ENCODE data around the gene NRG3.
"Not testable (repeated sequence)": the region's sequence is repeated elsewhere in the genome, so short reads cannot be mapped to it uniquely, and the experiment has no call there.

The NRG3 gene

GRCh38 chr10:82621680-82622079 is 746.7 kb downstream of the NRG3 start:
- no peak for DNase-seq

DNA sequence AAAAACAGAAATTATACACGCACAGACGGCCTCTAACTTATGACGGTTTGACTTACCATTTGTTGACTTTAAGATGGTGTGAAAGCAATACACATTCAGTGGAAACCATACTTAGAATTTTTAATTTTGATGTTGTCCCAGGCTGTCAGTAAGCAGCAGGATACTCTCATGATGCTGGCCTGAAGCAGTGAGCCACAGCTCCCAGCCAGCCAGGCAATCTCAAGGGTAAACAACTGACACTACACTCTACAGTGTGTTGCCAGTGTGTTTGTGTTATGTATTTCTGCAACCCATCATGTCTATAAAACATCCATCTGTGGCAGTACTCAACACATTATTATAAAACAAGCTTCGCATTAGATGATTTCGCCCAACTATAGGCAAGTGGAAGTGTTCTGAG is 747.5 kb downstream of the NRG3 start:
- no peak for DNase-seq

- no peak for DNase-seq
Measured at GRCh38 chr10:82625512-82626189, 750.7 kb downstream of the NRG3 start.

DNA sequence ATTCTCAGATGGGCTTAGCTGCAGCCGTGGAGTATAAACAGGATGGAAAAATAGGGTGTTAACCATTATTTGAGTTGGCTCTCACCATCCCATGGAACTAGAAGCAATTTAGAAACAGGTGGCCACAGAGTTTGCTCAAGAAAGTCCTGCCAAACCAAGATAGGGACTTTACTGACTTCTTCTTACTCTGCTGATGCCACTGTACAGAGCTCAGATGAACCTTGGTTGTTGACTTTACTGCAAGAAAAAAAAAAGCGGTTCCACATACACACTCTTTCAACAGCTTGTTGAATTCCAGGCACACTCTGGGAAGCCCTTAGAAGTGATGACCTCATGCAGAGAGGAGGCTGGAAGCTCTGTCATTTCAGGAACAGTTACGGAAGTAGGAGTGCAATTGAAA is 753.4 kb downstream of the NRG3 start:
- DNase-seq, result no peak

GRCh38 chr10:82643076-82643475 is 768.1 kb downstream of the NRG3 start:
- DNase-seq, result no peak

DNA sequence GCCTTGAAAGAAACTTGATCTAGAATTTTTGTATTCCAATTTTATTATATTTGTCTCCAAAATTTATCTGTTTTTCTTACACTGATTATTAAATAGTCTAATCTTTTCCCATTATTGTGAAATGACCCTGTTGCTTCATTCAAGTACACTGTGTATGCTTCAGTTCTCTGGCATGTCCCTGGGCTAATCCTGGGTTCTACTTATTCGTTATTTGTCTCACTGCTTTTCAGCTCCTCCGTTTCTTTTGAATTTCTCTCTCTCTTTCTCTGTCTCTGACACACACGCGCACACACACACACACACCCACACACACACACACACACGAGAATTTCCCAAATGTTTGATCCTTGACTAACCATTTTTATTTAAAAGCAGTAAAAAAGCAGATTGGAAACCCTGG is 768.6 kb downstream of the NRG3 start:
- no peak for DNase-seq

DNA sequence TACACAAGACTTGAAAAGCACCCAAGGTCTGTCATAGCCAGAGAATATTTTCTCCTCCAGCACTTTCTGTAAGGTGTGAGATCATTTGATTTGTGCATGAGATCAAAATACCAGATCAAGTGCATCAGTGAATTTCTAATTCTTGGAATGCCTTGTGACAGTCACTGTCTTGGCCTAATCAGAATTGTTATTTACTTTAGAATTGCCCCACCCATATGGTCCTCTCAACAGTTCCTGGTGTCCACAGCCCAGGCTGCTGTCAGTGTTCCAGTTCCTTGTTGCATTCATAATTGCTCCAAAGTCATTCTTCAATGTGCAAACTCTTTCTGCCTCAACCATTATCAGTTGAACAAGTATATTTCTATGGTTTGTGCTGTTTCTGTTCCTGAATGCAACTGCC is 770.2 kb downstream of the NRG3 start:
- no peak for DNase-seq

- no peak for DNase-seq
Measured at GRCh38 chr10:82653244-82654155, 778.5 kb downstream of the NRG3 start.

GRCh38 chr10:82660205-82660604 is 785.2 kb downstream of the NRG3 start:
- DNase-seq, result no peak

- no peak for DNase-seq
Measured at GRCh38 chr10:82660986-82661385, 786.0 kb downstream of the NRG3 start.

GRCh38 chr10:82661701-82662100 is 786.7 kb downstream of the NRG3 start:
- DNase-seq, result no peak

- no peak for DNase-seq
Measured at GRCh38 chr10:82668221-82668895, 793.4 kb downstream of the NRG3 start.

DNA sequence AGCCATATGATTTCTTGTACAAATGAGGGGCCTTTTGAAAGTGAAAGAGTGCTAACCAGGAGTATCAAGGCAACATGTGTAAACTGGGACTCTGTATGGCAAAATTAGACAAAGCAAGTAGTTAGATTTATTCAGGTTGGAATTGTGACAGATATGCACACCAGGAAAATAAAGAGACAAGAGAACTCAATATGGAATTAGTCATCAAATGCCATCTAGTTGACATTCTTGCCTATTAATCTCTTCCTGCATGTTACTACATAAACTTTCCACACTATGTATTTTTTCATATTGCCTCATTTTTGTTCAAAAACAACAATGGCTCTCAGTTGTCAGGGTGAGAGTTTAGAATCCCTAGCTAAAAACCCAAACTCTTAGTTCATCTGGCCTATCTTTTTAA is 799.0 kb downstream of the NRG3 start:
- DNase-seq, result no peak

GRCh38 chr10:82677932-82678331 is 802.9 kb downstream of the NRG3 start:
- DNase-seq, result not testable (repeated sequence)

GRCh38 chr10:82678451-82678850 is 803.5 kb downstream of the NRG3 start:
- not testable (repeated sequence) for DNase-seq

DNA sequence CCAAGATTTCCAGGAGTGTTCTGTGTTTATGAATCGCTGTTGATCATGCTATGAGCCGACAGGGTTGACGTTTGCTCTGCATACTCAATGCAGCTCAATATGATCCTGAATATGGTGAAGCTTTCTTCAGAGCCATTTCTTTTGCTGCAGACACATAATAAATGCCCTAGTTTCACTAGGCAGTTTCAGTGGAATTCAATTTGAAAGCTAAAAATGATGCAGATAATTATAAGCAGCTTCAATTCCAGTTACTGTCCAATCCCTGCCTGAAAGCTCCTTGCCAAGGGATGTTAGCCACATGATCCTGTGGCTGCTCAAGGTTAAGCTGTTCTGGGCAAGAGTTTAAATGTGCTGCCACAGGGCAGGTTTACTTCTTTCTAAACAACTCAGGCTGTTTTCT is 805.6 kb downstream of the NRG3 start:
- no peak for DNase-seq

GRCh38 chr10:82683945-82684344 is 809.0 kb downstream of the NRG3 start:
- DNase-seq, result no peak

- no peak for DNase-seq
Measured at GRCh38 chr10:82685087-82685486, 810.1 kb downstream of the NRG3 start.

GRCh38 chr10:82691211-82691610 is 816.2 kb downstream of the NRG3 start:
- no peak for DNase-seq

- no peak for DNase-seq
Measured at GRCh38 chr10:82692458-82692857, 817.5 kb downstream of the NRG3 start.

GRCh38 chr10:82721831-82722230 is 846.8 kb downstream of the NRG3 start:
- DNase-seq, result no peak

DNA sequence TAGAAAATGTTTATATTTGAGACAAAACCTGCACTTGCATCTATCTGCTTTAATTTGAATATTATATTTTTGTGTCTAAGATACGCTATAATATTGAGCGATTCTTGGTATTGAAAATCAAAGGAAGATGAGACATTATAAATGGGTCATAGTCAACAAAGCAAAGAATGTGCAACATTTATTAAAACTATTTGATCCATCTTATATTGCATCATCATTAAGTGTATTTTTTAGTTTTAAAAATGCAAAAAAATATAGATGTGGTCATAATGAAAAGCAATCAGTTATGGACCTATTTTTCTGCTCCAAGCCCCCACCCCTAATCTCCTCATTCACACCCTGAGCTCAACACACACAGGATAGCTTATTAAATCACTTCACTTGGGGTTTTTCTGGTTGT is 847.3 kb downstream of the NRG3 start:
- DNase-seq, result no peak

GRCh38 chr10:82736305-82736704 is 861.3 kb downstream of the NRG3 start:
- DNase-seq, result no peak

DNA sequence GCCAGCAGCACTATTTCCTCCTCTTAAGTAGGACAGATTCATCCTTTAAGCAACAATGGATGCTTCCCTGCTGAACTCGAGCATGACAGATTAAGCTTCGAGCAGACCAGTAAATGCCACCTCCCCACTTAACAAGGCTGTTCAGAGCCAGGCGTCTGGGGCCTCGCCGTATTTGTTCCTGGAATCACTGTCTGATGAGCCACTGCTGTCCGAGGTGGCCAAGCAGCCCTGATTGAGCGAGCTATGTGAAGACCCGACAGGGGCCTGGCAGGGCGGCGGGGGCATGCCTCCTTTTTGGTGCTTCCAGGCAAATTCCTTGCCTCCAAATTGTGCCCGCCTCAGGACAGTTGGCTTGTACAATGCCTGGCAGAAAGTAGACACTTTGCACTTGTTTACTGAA is 862.6 kb downstream of the NRG3 start:
- no peak for DNase-seq

All from activated CD8-positive, alpha-beta memory T cell treated with anti-CD3 and anti-CD28 coated beads, Interleukin-2, amount 50 U/mL, for 4 hours (primary cell).